HG02973 (cell line): ENCODE data around the gene ZNF649.

Experiments used
- ATAC-seq: cut with Tn5 transposase; IDR thresholded peaks from one replicate; pipeline ENCODE4 v1.9.1; 2021; ENCODE audit warnings: moderate library complexity; ENCODE audit not compliant: unreplicated experiment

ZNF649 gene

DNA sequence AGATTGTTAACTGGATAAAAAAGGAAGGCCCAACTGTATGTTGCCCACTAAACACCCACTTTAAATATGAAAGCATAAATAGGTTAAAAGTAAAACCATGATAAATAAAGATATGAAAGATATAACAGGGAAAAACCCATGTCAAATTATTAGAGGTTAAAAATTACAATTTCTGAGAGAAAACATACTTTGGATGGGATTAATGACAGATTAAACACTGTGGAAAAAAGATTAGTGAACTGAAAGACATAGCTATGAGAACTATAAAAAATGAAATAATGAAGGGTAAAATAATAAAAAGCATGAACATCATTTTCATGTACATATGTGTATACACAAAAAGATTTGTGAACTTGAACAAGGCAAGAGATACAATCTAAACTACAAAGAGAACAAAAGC, 14.9 kb downstream of the ZNF649 start:
- ATAC-seq = no peak

DNA sequence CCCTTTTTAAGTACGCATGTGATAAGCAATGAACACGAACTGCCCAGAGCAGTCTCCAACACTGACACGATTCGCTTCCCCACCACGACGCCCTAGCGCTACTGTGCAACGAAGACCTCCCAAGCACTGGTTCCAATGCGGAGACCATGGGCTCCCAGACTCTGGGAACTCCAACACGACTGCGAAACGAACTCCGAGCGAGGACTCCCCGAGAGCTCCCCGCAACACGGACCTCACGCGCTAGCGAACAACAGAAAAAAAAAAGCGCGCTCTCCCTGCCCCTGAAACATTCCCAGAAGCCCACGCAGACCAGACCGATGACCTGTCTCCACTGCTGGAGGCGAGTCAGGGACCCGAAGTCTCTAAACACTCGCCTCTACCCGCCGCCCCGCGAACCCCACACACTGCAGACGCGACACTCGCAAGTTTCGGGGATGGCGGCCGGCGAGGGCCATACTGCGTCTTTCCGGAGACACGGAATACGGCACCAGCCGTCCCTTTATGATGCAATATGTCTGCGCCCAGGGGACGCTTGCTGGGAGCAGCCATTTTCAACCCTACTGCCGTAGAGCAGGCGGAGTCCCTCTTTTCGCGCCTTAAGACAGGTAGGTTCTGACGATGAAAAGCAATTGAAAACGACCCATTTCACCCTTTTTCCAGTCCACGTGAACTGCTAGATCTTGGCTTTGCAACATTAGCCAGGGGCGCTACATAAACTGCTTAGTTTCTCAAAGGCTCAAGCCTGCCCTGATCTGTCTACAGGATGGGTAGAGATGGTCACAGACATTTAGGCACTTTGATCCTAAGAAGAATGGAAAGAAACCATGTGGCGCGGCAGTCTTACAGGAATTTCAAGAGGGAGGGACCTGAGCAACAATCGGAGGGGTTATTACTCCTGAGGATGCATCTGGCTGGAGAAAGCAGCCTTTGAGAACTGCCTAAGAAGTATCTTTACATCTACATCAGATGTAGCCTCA, 17.0 kb downstream of the ZNF649 start, which contains the start of gene ZNF577:
TSS of gene ZNF577 (minus strand) at position 430 of the 977 bp plus-strand sequence. CDS start 7,569 bp downstream, outside the sequence.
- no peak for ATAC-seq

DNA sequence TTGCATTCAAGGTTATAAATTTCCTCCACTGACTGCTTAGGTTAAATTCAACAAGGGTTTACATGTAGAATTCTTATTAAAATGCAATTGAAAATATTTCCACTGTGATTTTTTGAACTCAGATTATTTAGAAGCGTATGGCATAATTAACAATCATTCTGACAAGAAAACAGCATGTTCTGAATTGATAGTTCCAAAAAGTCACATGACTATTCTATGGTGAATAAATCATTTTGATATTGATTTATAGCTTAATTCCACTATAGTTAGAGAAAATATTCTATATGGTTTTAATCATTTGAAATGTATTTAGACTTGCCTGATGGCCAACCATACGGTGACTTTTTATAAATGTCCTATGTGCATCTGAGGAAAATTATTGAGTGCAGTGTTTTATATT, 20.1 kb downstream of the ZNF649 start:
- no peak for ATAC-seq

DNA sequence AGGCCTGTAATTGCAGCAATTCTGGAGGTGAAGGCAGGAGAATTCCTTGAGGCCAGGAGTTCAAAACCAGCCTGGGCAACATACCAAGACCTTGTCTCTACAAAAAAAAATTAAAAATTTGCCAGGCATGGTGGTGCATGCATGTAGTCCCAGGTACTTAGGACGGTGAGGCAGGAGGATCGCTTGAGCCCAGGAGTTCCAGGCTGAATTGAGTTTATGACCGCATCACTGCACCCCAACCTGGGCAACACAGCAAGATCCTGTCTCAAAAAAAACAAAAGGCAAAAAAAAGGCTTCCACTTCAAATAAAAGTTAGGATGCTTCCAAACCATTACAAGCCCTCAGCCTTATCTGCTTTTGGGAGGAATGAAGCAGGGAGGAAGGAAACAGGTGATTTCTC, 22.3 kb downstream of the ZNF649 start:
- ATAC-seq = no peak

DNA sequence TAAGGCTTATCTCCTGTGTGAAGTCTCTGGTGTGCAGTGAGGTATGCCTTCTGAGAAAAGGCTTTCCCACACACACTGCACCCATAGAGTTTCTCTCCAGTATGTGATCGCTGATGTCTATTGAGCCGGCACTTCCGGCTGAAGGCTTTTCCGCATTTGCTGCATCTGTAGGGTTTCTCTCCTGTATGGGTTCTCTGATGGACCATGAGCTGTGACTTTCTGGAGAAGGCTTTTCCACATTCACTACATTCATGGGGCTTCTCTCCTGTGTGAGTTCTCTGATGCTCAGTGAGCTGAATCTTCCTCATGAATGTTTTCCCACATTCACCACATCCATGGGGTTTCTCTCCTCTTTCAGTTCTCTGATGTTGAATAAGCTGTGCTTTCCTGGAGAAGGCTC, 31.7 kb downstream of the ZNF649 start:
- ATAC-seq = no peak

DNA sequence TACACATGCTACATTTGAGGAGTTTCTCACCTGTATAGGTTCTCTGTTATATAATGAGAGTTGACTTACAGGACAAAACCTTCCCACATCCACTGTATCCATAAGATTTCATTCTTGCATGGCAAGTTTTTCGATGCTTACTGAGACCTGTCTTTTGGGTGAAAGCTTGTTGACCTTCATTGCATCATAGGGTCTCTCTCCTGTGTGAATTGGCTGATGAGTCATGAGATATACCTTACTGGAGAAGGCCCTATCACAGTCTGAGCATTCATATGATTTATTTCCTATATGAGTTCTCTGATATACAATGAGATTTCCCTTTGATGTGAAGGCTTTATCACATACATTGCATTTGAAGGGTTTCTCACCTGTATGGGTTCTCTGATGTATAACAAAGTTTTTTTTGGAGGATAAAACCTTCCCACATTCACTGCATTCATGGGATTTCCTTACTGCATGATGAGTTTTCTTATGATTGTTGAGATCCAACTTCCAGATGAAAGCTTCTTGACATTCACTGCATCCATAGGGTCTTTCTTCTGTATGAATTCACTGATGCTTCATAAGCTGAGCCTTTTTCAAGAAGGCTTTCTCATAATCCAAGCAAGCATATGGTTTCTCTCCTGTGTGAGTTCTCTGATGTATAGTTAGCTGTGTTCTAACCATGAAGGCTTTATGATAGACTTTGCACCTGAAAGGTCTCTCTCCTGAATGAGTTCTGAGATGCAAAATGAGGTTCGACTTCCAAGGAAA, 42.8 kb downstream of the ZNF649 start:
- no peak for ATAC-seq
